Trophoblast cell (in vitro differentiated cells and primary cell): ENCODE measurements around the gene EXOSC3.

Source experiments
- DNase-seq, 2 donors: peaks; one replicate each; pipeline ENCODE4 v3.0.0-alpha.2; 2016
- H2AFZ ChIP-seq: 2 replicates; pipeline ENCODE4 v1.6.1; 2013; ENCODE audit warnings: low read length, moderate library complexity, mild to moderate bottlenecking; ENCODE audit not compliant: insufficient read depth, poor library complexity
- H2AK5ac ChIP-seq: 2 replicates; pipeline ENCODE4 v1.6.1; 2013; ENCODE audit warnings: mild to moderate bottlenecking, low read length
- H2BK120ac ChIP-seq: 2 replicates; pipeline ENCODE4 v1.6.1; 2013; ENCODE audit warnings: low read length, mild to moderate bottlenecking, moderate library complexity; ENCODE audit not compliant: insufficient read depth, poor library complexity
- H2BK12ac ChIP-seq: 2 replicates; pipeline ENCODE4 v1.6.1; 2013; ENCODE audit warnings: mild to moderate bottlenecking, low read length, moderate library complexity
- H2BK5ac ChIP-seq: 2 replicates; pipeline ENCODE4 v1.6.1; 2013; ENCODE audit warnings: low read length, low read depth, moderate library complexity, mild to moderate bottlenecking; ENCODE audit not compliant: poor library complexity
- H3K14ac ChIP-seq: 2 replicates; pipeline ENCODE4 v1.6.1; 2013; ENCODE audit warnings: mild to moderate bottlenecking, low read length
- H3K18ac ChIP-seq: 2 replicates; pipeline ENCODE4 v1.6.1; 2013; ENCODE audit warnings: mild to moderate bottlenecking, low read length
- H3K23ac ChIP-seq: 2 replicates; pipeline ENCODE4 v1.6.1; 2013; ENCODE audit warnings: low read length
- H3K27ac ChIP-seq: 2 replicates; pipeline ENCODE4 v1.5.1; 2013; ENCODE audit warnings: low read depth, mild to moderate bottlenecking, inconsistent platforms, low read length, moderate library complexity
- H3K27me3 ChIP-seq: 2 replicates; pipeline ENCODE4 v1.6.1; 2013; ENCODE audit warnings: inconsistent platforms, mild to moderate bottlenecking, low read length, moderate library complexity; ENCODE audit not compliant: insufficient read depth
- H3K36me3 ChIP-seq, 2 experiments: 1 replicate in 1 of 2; 2 replicates in 1 of 2; pipeline ENCODE4 v1.6.1; 2013; ENCODE audit warnings: low read length in 2 of 2, mild to moderate bottlenecking in 2 of 2, moderate library complexity in 1 of 2; ENCODE audit not compliant: insufficient read depth in 2 of 2, control insufficient read depth in 1 of 2
- H3K4ac ChIP-seq: 2 replicates; pipeline ENCODE4 v1.6.1; 2013; ENCODE audit warnings: low read depth, mild to moderate bottlenecking, low read length, moderate library complexity
- H3K4me1 ChIP-seq, 2 experiments: 1 replicate in 1 of 2; 2 replicates in 1 of 2; pipeline ENCODE4 v1.6.1; 2013; ENCODE audit warnings: low read length in 2 of 2, mild to moderate bottlenecking in 2 of 2, moderate library complexity in 1 of 2; ENCODE audit not compliant: insufficient read depth in 2 of 2, control insufficient read depth in 1 of 2
- H3K4me2 ChIP-seq: 2 replicates; pipeline ENCODE4 v1.6.1; 2013; ENCODE audit warnings: inconsistent platforms, mild to moderate bottlenecking, low read length, moderate library complexity
- H3K4me3 ChIP-seq: 2 replicates; pipeline ENCODE4 v1.5.1; 2013; ENCODE audit warnings: mild to moderate bottlenecking, low read depth, low read length, inconsistent platforms
- H3K79me1 ChIP-seq: one replicate; pipeline ENCODE4 v1.6.1; 2013; ENCODE audit warnings: low read length
- H3K79me2 ChIP-seq: 2 replicates; pipeline ENCODE4 v1.6.1; 2013; ENCODE audit warnings: low read length, mild to moderate bottlenecking; ENCODE audit not compliant: control insufficient read depth, insufficient read depth, poor library complexity
- H3K9ac ChIP-seq: 2 replicates; pipeline ENCODE4 v1.6.1; 2013; ENCODE audit warnings: mild to moderate bottlenecking, low read length
- H3K9me3 ChIP-seq: 2 replicates; pipeline ENCODE4 v1.6.1; 2013; ENCODE audit warnings: low read depth, mild to moderate bottlenecking, control low read depth, inconsistent platforms, low read length; ENCODE audit not compliant: insufficient read depth
- H4K12ac ChIP-seq: 2 replicates; pipeline ENCODE4 v1.6.1; 2013; ENCODE audit warnings: low read depth, mild to moderate bottlenecking, low read length, moderate library complexity
- H4K8ac ChIP-seq: 2 replicates; pipeline ENCODE4 v1.6.1; 2013; ENCODE audit warnings: low read depth, mild to moderate bottlenecking, low read length, moderate library complexity
- H4K91ac ChIP-seq: one replicate; pipeline ENCODE4 v1.6.1; 2013; ENCODE audit warnings: low read depth, mild to moderate bottlenecking, low read length, moderate library complexity
- WGBS: extraction: QIAGEN DNeasy Blood & Tissue Kit; methylation state at CpG from one replicate; pipeline ENCODE4 v1.1.7; 2013; ENCODE audit warnings: missing lambda C conversion rate; ENCODE audit not compliant: insufficient read length, insufficient coverage; ENCODE audit errors: extremely low coverage; 5-methylcytosine and 5-hydroxymethylcytosine counted together

The EXOSC3 gene

GRCh38 chr9:37732952-37733351, 51.9 kb downstream of the EXOSC3 start:
- Histone ChIP-seq H2BK120ac (no peak overlapping the region), H3K9me3 (no peaks in the 10 kb centered on the region), H3K9ac (no peak overlapping the region), H3K23ac (no peak overlapping the region), H3K27ac (no peak overlapping the region), H4K12ac (no peak overlapping the region), H4K8ac (no peak overlapping the region), H2BK5ac (no peak overlapping the region), H3K4me1 (no peaks in the 10 kb centered on the region), H3K36me3 (no peaks in the 10 kb centered on the region), H3K27me3 (peaks cover 1% of the 10 kb centered on the region), H3K4ac (no peak overlapping the region), H2AFZ (no peak overlapping the region), H3K4me2 (no peak overlapping the region), H3K14ac (no peak overlapping the region), H4K91ac (no peak overlapping the region), H3K79me1 (no peaks in the 10 kb centered on the region), H3K4me3 (no peak overlapping the region), H3K18ac (no peak overlapping the region), H2BK12ac (no peak overlapping the region), H3K79me2 (no peaks in the 10 kb centered on the region), H2AK5ac (no peak overlapping the region)
- no peak for DNase-seq
- no CpG with 5 or more reads among the region's 2 CpGs for WGBS

- Histone ChIP-seq H3K79me1 (no peaks in the 10 kb centered on the region), H3K18ac (no peak overlapping the region), H4K91ac (no peak overlapping the region), H3K36me3 (no peaks in the 10 kb centered on the region), H3K27me3 (peaks cover 1% of the 10 kb centered on the region), H3K14ac (no peak overlapping the region), H3K9me3 (no peaks in the 10 kb centered on the region), H3K23ac (no peak overlapping the region), H3K4ac (no peak overlapping the region), H3K27ac (no peak overlapping the region), H3K4me3 (no peak overlapping the region), H3K9ac (no peak overlapping the region), H2BK5ac (no peak overlapping the region), H3K4me2 (no peak overlapping the region), H3K79me2 (no peaks in the 10 kb centered on the region), H2BK12ac (no peak overlapping the region), H2BK120ac (no peak overlapping the region), H2AK5ac (no peak overlapping the region), H2AFZ (no peak overlapping the region), H4K8ac (no peak overlapping the region), H3K4me1 (no peaks in the 10 kb centered on the region), H4K12ac (no peak overlapping the region)
- WGBS, result no CpG with 5 or more reads among the region's 10 CpGs
- no peak for DNase-seq
These were observed 52.6 kb downstream of the EXOSC3 start for GRCh38 chr9:37732086-37732741.

- H3K9ac ChIP-seq, result no peak overlapping the region
- no peaks in the 10 kb centered on the region for H3K36me3 ChIP-seq
- H3K14ac ChIP-seq, result no peak overlapping the region
- H4K12ac ChIP-seq, result no peak overlapping the region
- H3K18ac ChIP-seq, result no peak overlapping the region
- H3K79me1 ChIP-seq, result no peaks in the 10 kb centered on the region
- no peak overlapping the region for H2BK12ac ChIP-seq
- H2BK5ac ChIP-seq, result no peak overlapping the region
- H3K79me2 ChIP-seq, result no peaks in the 10 kb centered on the region
- no peak overlapping the region for H3K4me2 ChIP-seq
- H3K9me3 ChIP-seq, result no peaks in the 10 kb centered on the region
- WGBS, result no CpG with 5 or more reads among the region's 5 CpGs
- H3K23ac ChIP-seq, result no peak overlapping the region
- H3K4me3 ChIP-seq, result no peak overlapping the region
- no peak overlapping the region for H4K91ac ChIP-seq
- H2AK5ac ChIP-seq, result no peak overlapping the region
- H2BK120ac ChIP-seq, result no peak overlapping the region
- no peak overlapping the region for H3K27ac ChIP-seq
- H3K4ac ChIP-seq, result no peak overlapping the region
- no peak for DNase-seq
- no peak overlapping the region for H2AFZ ChIP-seq
- H4K8ac ChIP-seq, result no peak overlapping the region
- no peaks in the 10 kb centered on the region for H3K4me1 ChIP-seq
- H3K27me3 ChIP-seq, result peaks cover 1% of the 10 kb centered on the region
These were observed 54.0 kb downstream of the EXOSC3 start for GRCh38 chr9:37730839-37731238.

GRCh38 chr9:37730256-37730655, 54.6 kb downstream of the EXOSC3 start:
- WGBS, result no CpG with 5 or more reads among the region's 3 CpGs
- Histone ChIP-seq H2AK5ac (no peak overlapping the region), H3K18ac (no peak overlapping the region), H3K4me1 (no peaks in the 10 kb centered on the region), H3K4me2 (no peak overlapping the region), H4K91ac (no peak overlapping the region), H2BK5ac (no peak overlapping the region), H3K79me1 (no peaks in the 10 kb centered on the region), H3K23ac (no peak overlapping the region), H3K4ac (no peak overlapping the region), H3K27me3 (peaks cover 1% of the 10 kb centered on the region), H3K4me3 (no peak overlapping the region), H4K8ac (no peak overlapping the region), H2AFZ (no peak overlapping the region), H2BK12ac (no peak overlapping the region), H4K12ac (no peak overlapping the region), H2BK120ac (no peak overlapping the region), H3K9ac (no peak overlapping the region), H3K14ac (no peak overlapping the region), H3K36me3 (no peaks in the 10 kb centered on the region), H3K9me3 (no peaks in the 10 kb centered on the region), H3K79me2 (no peaks in the 10 kb centered on the region), H3K27ac (no peak overlapping the region)
- no peak for DNase-seq
